C4-2B (cell line): ENCODE measurements around the gene SOBP.

Source experiments
- H3K27ac ChIP-seq: fragments of 450-650 bp; 2 replicates; pipeline ENCODE4 v1.5.1; 2017
- CTCF ChIP-seq: fragments of 450-650 bp; conservative IDR thresholded peaks from 2 replicates; pipeline ENCODE4 v1.5.1; 2017; ENCODE audit warnings: mild to moderate bottlenecking
- ZFX ChIP-seq: fragments of 450-650 bp; IDR thresholded peaks from 2 replicates; pipeline ENCODE4 v1.6.1; 2017

The SOBP gene

GRCh38 chr6:107628878-107629277 is 139.0 kb downstream of the SOBP start:
- H3K27ac ChIP-seq = no peak overlapping the region
- TF ChIP-seq ZFX (no peak), CTCF (no peak)

GRCh38 chr6:107629548-107630129 is 139.7 kb downstream of the SOBP start:
- no peak overlapping the region for H3K27ac ChIP-seq
- TF ChIP-seq ZFX = no peak
- TF ChIP-seq CTCF = no peak

DNA sequence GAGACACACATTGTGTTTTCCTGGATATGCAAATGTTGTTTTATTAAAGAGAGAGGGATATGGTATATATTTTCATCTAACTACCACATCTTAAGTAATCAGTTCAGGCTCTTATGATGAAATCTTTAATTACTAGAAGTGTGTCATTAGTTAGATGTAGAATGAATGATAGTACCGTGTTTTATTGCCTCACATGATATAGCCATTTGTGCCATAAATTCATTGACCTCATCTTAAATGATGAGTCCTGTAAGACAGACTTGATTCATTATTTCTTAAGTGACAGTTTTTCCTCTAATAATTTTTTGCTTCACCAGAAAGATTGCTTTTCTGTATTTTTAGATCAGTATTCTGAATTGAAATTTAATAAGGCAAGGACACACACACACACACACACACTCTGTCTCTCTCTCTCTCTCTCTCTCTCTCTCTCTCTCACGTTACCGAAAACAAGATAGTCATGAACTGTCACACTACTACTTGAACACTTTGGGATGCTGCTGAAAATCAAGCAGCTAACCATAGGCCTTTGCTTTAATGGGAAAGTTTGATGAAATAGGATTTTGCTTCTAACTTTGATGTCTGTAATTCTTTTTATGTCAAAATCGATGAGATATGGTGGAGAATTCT is 140.5 kb downstream of the SOBP start:
- no peak for TF ChIP-seq CTCF
- TF ChIP-seq ZFX = no peak

DNA sequence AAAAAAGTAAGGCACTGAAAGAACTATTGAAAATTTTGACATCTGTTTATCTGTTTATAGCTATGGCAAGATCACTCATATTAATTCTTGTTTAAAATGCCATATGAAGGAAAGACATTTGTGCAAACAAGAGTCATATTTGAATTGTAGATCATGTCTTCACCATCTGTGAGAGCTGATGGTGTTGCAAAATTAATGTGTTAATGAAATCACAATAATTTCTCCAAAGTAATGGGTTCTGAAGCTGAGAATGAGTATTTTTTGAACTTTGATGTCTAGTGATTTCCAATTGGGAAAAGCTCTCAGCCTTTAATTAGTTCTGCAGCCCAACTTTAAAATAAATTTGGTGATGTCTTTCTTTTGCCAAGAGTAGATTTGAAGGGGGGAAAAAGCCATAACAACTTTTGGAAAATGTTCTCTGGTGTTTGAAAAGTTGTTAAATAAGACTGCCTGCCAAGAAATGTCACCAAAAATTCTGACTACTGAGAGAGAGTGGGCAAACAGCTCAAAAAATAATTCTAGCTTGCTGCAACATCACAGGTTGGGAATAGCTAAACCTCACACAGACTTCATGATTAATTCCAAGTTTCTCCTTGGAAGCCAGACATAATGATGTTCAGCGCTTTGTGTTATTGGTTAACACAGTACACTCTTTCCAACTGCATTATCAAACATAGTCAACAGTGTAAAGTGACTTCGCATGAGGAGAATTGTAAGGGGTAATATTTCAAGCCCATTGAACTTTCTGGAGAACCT is 142.6 kb downstream of the SOBP start:
- H3K27ac ChIP-seq = no peak overlapping the region
- TF ChIP-seq CTCF = no peak
- no peak for TF ChIP-seq ZFX

More for the DNA sequence above, 140.5 kb downstream of the SOBP start:
- no peak overlapping the region for H3K27ac ChIP-seq

DNA sequence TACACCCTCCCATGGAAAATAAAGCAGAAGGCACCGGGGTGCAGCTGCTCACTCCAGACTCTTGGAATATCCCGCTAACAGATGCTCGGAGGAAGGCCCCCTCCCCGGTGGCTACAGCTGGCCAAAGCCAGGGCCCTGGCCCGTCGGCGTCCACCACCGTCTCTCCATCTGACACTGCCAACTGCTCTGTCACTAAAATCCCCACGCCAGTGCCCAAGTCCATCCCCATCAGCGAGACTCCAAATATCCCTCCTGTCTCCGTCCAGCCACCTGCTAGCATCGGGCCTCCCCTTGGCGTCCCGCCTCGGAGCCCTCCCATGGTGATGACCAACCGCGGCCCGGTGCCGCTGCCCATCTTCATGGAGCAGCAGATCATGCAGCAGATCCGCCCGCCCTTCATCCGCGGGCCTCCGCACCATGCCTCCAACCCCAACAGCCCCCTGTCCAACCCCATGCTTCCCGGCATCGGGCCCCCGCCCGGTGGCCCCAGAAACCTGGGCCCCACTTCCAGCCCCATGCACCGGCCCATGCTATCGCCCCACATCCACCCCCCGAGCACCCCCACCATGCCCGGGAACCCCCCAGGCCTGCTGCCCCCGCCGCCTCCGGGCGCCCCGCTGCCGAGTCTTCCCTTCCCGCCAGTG is 143.9 kb downstream of the SOBP start:
- TF ChIP-seq ZFX (no peak), CTCF (no peak)
- H3K27ac ChIP-seq = no peak overlapping the region

GRCh38 chr6:107634324-107635056 is 144.6 kb downstream of the SOBP start:
- TF ChIP-seq ZFX (no peak), CTCF (no peak)
- no peak overlapping the region for H3K27ac ChIP-seq
